Activated naive CD8-positive, alpha-beta T cell treated with anti-CD3 and anti-CD28 coated beads, Interleukin-2, amount 50 U/mL, for 16 hours (primary cell): ENCODE data around the gene SDK1.

Source experiments
- DNase-seq: peaks from one replicate; pipeline ENCODE4 v3.0.0-alpha.2; 2020; ENCODE audit warnings: low read depth, low spot score

SDK1 gene

DNA sequence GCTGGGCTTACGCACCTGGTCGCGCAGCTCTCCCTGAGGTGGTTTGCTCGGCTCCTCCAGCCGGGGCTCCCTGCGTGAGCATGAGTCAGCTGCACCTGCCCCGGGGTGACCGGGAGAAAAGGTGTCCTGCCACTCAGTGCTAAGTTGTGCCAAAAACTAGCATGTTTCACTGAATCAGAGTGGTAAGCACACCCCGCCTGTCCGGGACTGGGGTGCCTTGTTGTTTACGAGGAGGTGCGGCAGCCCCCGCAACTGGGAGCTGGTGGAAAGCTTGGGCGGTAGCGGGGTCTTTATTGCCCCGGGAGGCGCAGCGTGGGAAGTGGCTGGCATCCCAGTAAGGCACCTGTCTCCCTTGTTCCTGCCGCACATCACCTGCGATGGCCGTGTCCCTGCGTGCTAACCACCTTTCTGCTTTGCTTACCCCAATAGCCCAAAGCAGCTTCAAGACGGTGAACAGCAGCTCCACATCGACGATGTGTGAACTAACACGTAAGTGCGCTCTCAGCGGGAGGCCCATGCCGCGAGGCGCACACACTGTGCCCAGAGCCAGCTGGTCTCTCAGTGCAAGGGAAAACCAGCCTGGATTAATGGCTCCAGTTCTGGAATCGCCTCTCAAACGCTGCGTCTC is 874.4 kb downstream of the SDK1 start:
- DNase-seq: no peak

DNA sequence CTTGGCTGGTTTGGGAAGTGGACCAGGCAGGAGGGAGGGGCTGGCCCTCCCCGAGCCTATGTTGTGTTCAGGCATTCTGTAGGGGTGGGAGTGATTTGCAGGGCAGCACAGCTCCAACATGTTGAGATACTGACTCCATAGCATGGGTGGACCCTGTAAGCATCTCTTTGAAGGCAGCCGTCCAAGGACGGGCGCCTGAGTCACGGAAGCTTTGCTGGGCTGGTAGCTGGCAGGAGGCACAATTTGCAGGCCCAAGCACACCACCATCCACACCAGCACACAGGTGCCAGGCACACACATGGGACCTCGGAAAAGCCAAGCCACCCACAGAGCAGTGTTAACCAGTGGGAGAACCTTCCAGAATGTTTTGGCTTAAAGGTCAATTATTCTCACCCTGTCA is 875.9 kb downstream of the SDK1 start:
- no peak for DNase-seq

DNA sequence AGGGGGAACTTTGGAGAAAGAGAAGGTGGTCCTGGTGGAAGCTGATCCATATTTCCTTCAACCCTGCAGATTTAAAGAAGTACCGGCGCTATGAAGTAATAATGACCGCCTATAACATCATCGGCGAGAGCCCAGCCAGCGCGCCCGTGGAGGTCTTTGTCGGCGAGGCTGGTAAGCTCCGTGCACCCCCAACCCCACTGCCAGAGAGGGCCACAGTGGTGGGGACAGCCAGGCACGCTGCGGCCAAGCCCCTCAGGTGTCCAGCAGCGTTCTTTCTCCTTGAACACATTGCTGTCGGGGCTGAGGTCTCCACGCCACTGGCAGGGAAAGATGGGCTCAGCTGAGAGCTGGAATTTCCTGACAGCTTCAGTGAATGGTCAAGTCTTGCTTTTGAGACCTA is 877.4 kb downstream of the SDK1 start:
- DNase-seq: no peak

GRCh38 chr7:4178916-4179687 is 878.0 kb downstream of the SDK1 start:
- no peak for DNase-seq

- DNase-seq: no peak
These were observed 878.8 kb downstream of the SDK1 start for GRCh38 chr7:4179688-4180380.

- no peak for DNase-seq
These were observed 880.4 kb downstream of the SDK1 start for GRCh38 chr7:4181446-4181845.

- DNase-seq: no peak
These were observed 881.7 kb downstream of the SDK1 start for GRCh38 chr7:4182605-4183300.

- DNase-seq: no peak
These were observed 883.6 kb downstream of the SDK1 start for GRCh38 chr7:4184653-4185052.

DNA sequence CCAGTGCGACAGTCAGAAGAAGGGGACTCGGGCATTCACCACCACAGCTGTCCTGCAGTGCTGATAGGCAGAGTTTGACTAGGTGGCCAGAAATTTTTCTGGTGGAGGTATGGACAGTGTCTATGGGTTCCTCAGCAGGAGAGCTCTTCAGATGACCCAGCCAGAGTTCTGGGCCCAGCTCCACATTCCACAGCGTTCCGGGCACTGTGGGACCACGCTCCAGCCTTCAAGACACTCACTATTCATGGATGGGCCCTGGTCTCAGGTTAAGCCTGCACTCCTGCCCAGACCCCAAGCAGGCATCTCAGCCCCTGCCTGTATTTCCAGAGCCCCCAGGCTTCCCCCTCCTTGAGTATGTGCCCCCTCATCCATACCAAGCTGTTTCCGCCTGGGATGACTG is 884.1 kb downstream of the SDK1 start:
- no peak for DNase-seq

DNA sequence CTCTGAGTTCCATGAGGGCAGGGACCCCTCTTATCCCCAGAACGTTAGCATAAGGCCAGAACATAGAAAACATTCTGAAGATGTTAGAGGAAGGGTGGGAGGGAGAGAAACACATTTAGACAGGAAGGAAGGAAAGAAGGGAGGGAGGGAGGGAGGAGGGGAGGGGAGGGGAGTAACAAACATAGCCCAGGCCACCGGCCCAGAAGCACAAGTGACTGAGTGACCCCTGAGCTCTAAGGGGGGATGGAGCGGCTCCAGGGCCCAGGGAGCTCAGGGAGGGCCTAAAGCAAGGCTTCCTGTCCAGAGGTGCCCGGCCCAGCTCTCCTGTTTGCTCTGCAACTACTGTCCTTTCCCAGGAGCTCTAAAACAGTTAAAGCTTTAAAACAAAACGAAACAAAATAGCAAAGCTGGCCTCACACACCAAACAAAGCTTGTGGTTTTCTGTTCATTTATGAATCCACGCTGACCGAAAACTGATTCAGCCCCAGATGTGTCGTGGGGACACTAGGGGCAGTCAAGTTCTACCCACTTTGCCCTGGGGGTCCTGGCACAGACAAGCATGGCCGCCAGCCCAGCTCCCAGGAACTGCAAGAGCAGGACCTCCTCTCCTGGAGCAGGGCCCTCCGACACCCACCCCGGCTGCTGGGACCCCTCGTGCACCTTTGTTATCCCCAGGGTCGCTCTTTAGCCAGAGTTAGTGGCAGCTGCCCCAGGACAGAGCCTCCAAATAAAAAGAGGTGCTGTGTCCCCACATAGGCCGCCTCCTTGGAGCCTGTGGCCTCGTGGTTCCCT is 884.9 kb downstream of the SDK1 start:
- no peak for DNase-seq

- DNase-seq: no peak
These were observed 885.4 kb downstream of the SDK1 start for GRCh38 chr7:4186513-4186780.

GRCh38 chr7:4188651-4189050 is 887.6 kb downstream of the SDK1 start:
- DNase-seq: no peak

- DNase-seq: no peak
These were observed 888.1 kb downstream of the SDK1 start for GRCh38 chr7:4189131-4189570.

GRCh38 chr7:4190010-4190981 is 889.2 kb downstream of the SDK1 start:
- DNase-seq: no peak

- DNase-seq: no peak
These were observed 890.0 kb downstream of the SDK1 start for GRCh38 chr7:4191046-4191445.

GRCh38 chr7:4191525-4191924 is 890.5 kb downstream of the SDK1 start:
- DNase-seq: no peak

DNA sequence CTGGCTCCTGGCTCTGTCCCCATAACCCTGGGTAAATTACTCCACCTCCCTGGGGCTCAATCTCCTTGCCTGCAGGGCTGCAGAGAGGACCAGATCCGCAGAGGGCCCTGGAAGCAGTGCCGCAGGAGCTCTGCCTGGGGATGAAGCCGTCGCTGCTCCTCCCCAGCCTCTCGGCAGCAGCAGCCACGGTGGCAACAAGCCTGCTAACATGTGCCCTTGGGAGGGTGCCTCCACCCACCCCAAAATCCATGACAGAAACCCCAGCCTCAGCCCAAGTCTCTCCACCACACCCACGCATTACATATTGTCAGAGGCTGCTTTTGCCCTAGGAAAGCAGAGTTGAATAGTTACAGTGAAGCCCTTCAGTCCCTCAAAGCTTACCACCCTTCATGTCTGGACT is 894.6 kb downstream of the SDK1 start:
- no peak for DNase-seq

GRCh38 chr7:4196121-4196819 is 895.2 kb downstream of the SDK1 start:
- DNase-seq: no peak

DNA sequence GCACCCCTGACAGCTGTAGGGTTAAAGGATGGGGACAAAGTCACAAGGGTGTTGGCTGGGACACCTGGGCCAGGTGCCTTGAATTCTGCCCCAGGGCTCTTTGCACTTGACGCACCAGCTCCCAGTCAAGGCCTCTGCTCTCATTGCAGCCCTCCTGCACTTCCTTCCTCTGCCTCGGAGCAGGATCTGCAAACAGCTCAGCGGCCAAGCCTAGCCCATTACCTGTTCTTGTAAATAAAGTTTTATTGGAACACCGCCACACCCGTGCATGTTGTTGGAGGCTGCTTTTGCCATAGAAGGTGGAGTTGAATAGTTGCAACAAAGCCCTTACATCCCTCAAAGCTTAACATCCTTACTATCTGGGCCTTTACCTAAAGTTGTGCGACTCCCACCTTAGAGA is 897.2 kb downstream of the SDK1 start:
- no peak for DNase-seq

GRCh38 chr7:4200546-4201094 is 899.6 kb downstream of the SDK1 start:
- no peak for DNase-seq
